Endothelial cell of umbilical vein (primary cell): ENCODE measurements around the gene CEACAM21.

Source experiments
- EZH2 ChIP-seq: IDR thresholded peaks from 2 replicates; pipeline ENCODE4 v1.6.1; 2012; ENCODE audit warnings: borderline replicate concordance, low read depth, mild to moderate bottlenecking, moderate library complexity, low read length, inconsistent platforms; ENCODE audit not compliant: severe bottlenecking
- GATA2 ChIP-seq: IDR thresholded peaks from 2 replicates; pipeline ENCODE4 v1.7.0; 2011; ENCODE audit warnings: low read depth, mild to moderate bottlenecking, moderate library complexity, mixed read lengths, low read length; ENCODE audit not compliant: insufficient read length, insufficient read depth
- POLR2A ChIP-seq: IDR thresholded peaks from 2 replicates; pipeline ENCODE4 v1.6.1; 2012; ENCODE audit warnings: low read depth, mild to moderate bottlenecking, control low read depth, low read length
- POLR2AphosphoS5 ChIP-seq: IDR thresholded peaks from 2 replicates; pipeline ENCODE4 v1.6.1; 2012; ENCODE audit warnings: low read depth, mild to moderate bottlenecking, control low read depth, low read length, moderate library complexity; ENCODE audit not compliant: insufficient read depth
- TF ChIP-seq, protein P1 (sequence below), 2 donors: IDR thresholded peaks; 1 replicate in 1 of 2; 2 replicates in 1 of 2; pipeline ENCODE4 v1.5.1; 2011; ENCODE audit warnings: low read length in 2 of 2, mild to moderate bottlenecking in 2 of 2, moderate library complexity in 2 of 2, control low read depth in 1 of 2, inconsistent platforms in 1 of 2, low read depth in 1 of 2; ENCODE audit not compliant: insufficient read depth in 1 of 2; ENCODE audit errors: extremely low read depth in 1 of 2

DNA sequence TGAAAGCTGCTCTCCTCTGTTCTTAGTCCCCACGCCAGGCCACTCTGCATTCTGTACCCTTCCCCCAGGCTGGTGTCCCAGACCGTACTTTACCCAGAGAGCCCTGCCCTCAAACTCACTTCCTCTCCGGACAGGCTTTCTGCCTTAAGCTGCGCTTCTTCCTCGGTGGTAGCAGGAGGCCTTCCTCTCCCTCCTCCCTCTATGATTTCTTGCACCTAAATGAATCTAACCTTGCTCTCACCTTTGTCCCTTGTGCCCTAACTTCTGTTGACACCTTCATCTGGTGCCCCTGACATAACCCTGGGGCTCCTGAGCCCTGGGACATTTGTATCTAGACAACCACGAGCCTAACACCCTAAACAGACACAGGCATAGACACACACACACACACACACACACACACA lies 29.6 kb upstream of the CEACAM21 start:
- TF ChIP-seq, protein P1, sequence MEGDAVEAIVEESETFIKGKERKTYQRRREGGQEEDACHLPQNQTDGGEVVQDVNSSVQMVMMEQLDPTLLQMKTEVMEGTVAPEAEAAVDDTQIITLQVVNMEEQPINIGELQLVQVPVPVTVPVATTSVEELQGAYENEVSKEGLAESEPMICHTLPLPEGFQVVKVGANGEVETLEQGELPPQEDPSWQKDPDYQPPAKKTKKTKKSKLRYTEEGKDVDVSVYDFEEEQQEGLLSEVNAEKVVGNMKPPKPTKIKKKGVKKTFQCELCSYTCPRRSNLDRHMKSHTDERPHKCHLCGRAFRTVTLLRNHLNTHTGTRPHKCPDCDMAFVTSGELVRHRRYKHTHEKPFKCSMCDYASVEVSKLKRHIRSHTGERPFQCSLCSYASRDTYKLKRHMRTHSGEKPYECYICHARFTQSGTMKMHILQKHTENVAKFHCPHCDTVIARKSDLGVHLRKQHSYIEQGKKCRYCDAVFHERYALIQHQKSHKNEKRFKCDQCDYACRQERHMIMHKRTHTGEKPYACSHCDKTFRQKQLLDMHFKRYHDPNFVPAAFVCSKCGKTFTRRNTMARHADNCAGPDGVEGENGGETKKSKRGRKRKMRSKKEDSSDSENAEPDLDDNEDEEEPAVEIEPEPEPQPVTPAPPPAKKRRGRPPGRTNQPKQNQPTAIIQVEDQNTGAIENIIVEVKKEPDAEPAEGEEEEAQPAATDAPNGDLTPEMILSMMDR (IDR thresholded peaks at IDR 0.05; ENCODE audit: extremely low read depth in 1 of 2, insufficient read depth in 1 of 2, low read depth in 1 of 2, low read length in 2 of 2) = no peak
- TF ChIP-seq POLR2AphosphoS5 (no peak), EZH2 (no peak), GATA2 (no peak), POLR2A (no peak)
